Measurements from ENCODE around the gene MED28.

The MED28 gene

DNA sequence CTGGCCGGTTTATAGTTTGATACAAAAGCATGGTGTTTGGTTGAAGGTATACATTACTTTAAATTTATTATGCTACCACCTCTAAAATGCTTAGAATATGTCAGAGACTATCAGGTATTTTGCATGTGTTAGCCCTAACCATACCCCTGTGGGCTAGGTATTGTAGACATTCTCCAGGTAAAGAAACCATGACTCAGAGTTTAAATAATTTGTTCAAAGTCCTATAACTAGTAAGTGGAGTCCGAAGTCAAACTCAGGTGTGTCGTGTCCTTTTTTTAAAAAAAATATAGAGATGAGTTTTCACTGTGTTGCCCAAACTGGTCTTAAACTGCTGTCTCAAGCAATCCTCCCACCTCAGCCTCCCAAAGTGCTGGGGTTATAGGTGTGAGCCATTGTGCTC is 25.1 kb upstream of the MED28 start:
- Mint-ChIP-seq H3K4me1 (ENCODE audit: low read depth) (peaks cover 12% of the 10 kb centered on the region), H3K27me3 (no peaks in the 10 kb centered on the region), H3K4me3 (no peak overlapping the region), H3K9me3 (no peaks in the 10 kb centered on the region), H3K36me3 (ENCODE audit: low read depth) (peaks cover 80% of the 10 kb centered on the region), H3K27ac (no peak overlapping the region)

DNA sequence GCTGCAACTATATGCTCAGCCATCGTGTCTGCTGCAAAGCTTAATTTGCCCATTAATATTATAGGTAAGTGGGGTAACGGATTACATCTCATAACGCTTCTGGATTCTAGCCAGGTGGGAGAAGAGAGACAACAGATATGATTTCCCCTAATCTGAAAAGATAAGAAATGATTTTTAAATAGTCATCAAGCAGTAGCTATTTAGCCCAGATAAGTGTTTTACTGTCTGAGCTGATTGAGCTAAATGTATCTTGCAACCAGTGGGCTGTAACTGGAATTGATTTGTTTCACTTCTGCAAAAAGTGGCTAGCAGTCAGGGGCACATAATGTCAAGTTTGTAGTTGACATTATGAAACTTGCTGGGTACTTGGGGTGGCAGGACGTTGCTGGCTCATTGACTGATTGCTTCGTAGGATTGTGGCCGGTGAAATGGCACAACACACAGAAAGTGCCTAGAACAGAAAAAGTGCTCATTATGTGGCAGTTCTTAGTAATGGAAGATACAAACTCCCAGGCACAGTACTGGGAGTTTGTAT is 18.9 kb upstream of the MED28 start:
- no peaks in the 10 kb centered on the region for H3K27me3 Mint-ChIP-seq
- no peak overlapping the region for H3K4me3 Mint-ChIP-seq
- peaks cover 78% of the 10 kb centered on the region for H3K36me3 Mint-ChIP-seq (ENCODE audit: low read depth)
- no peaks in the 10 kb centered on the region for H3K9me3 Mint-ChIP-seq
- no peak overlapping the region for H3K27ac Mint-ChIP-seq
- H3K4me1 Mint-ChIP-seq (ENCODE audit: low read depth): peaks cover 20% of the 10 kb centered on the region

DNA sequence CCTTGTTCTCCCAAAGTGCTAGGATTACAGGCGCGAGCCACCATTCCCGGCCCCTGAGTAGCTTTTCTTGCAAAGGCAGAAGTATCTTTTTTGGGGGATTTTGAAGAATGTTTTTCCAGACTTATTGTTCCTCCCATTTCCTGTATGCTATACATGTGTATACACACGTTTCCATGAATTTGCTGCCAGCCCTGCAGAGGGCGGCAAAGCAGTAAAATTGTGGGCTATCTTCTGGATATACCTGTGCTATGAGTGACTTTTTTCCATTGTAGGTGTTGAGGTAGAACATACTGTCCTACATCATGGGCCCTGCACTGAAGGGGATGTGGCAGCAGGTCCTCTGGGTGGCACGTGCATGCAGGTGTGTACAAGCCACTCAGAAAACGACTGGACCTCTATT is 16.9 kb upstream of the MED28 start:
- peaks cover 10% of the 10 kb centered on the region for H3K4me1 Mint-ChIP-seq (ENCODE audit: low read depth)

DNA sequence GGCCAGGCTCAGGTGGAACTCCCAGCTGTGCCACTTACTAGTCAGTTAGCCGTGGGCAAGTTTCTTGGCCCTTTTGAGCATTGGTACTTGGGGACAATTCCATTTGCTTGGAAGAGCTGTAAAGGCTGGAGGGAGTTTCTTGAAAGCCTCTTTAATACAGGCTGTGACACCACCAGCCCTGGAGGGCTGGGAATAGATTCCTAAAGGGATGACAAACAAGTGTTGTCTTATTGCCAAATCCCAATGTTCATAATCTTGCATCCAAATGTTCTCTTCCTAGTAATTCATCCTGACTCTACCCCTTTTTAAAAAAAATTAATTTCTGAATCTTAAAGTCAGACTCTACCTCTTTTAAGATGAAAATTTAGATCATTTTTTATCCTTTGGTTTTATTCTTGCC is 14.6 kb upstream of the MED28 start:
- no peak overlapping the region for H3K27ac Mint-ChIP-seq
- H3K36me3 Mint-ChIP-seq (ENCODE audit: low read depth): peaks cover 65% of the 10 kb centered on the region
- H3K27me3 Mint-ChIP-seq: no peaks in the 10 kb centered on the region
- no peak overlapping the region for H3K4me3 Mint-ChIP-seq
- H3K4me1 Mint-ChIP-seq (ENCODE audit: low read depth): peaks cover 7% of the 10 kb centered on the region
- H3K9me3 Mint-ChIP-seq: no peaks in the 10 kb centered on the region

More for the DNA sequence above, 16.9 kb upstream of the MED28 start:
- Mint-ChIP-seq H3K36me3 (ENCODE audit: low read depth) (peaks cover 78% of the 10 kb centered on the region), H3K27ac (no peak overlapping the region), H3K4me3 (no peak overlapping the region), H3K27me3 (no peaks in the 10 kb centered on the region), H3K9me3 (no peaks in the 10 kb centered on the region)

DNA sequence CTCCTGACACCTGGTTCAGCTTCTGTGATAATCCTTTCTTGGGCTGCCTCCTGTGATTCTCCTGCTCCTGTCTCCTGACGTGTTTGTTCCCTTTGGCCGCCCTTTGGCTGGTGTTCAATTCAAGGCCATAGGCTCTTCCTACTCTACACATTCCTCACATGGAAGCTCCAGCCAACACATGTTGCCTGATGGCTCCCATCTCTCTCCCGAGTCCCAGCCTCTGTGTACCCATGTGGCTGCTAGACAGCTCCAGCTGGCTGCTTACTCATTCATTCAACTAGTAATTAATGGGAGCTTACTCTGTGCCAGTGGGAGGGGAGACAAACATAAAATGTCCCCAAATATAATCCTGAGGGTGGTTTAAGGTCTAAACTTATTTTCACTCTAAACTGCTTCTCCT is 9.2 kb upstream of the MED28 start:
- H3K36me3 Mint-ChIP-seq (ENCODE audit: low read depth): peaks cover 49% of the 10 kb centered on the region
- H3K27ac Mint-ChIP-seq: no peak overlapping the region
- no peaks in the 10 kb centered on the region for H3K4me1 Mint-ChIP-seq (ENCODE audit: low read depth)
- H3K9me3 Mint-ChIP-seq: no peaks in the 10 kb centered on the region
- no peak overlapping the region for H3K4me3 Mint-ChIP-seq
- H3K27me3 Mint-ChIP-seq: no peaks in the 10 kb centered on the region

DNA sequence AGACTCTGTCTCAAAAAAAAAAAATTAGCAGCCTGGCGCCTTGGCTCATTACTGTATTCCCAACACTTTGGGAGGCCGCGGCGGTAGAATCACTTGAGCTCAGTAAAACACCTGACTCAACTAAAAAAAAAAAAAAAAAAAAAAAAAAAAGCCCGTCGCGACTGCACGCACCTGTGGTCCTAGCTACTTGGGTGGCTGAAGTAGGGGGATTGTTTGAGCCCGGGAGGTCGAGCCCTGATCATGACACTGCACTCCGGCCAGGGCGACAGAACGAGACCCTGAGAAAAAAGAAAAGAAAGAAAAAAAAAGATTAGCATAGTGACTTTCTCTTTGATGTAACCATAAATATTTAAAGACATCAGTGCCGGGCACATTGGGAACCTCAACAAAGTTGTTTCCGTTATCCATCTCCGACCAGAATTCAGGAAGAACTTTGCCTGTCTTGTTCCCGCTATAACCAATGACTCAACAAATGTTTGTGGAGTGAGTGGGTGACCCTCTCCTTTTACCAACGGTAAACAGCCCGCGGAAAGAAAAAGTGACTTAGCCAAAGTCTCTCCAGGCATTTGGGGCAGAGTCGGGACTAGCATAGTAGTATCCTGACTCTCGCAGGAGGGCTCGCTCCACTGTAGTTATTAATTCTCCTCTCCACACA is 553 bp upstream of the MED28 start:
- no peaks in the 10 kb centered on the region for H3K9me3 Mint-ChIP-seq
- peak overlapping the region; percentile 100 for H3K4me3 Mint-ChIP-seq
- peaks cover 35% of the 10 kb centered on the region for H3K4me1 Mint-ChIP-seq (ENCODE audit: low read depth)
- no peaks in the 10 kb centered on the region for H3K27me3 Mint-ChIP-seq
- H3K27ac Mint-ChIP-seq: peak overlapping the region; percentile 99
- peaks cover 33% of the 10 kb centered on the region for H3K36me3 Mint-ChIP-seq (ENCODE audit: low read depth)

DNA sequence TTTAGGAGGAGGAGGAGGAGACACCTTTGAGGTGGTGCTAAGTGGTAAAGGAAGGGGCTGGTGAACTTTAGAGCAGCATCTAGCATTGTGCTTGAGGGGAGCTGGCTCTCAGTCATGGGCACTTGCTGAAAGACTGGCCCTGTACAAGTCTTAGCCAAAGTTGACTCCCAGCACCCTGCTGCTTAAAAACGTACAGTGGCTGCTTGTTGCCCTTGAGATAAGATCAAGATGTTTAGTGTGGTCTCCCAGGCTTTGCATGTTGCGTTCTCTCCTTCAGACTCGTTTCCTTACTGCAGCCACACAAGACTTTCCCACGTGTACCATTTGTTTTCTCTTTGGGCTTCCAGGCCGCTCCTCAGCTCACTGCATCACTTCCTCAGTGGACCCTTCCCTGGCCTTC is 1.8 kb downstream of the MED28 start:
- Mint-ChIP-seq H3K4me3 (peak overlapping the region; percentile 82), H3K27me3 (no peaks in the 10 kb centered on the region), H3K27ac (peak overlapping the region; percentile 80), H3K36me3 (ENCODE audit: low read depth) (peaks cover 44% of the 10 kb centered on the region), H3K9me3 (no peaks in the 10 kb centered on the region), H3K4me1 (ENCODE audit: low read depth) (peaks cover 40% of the 10 kb centered on the region)

DNA sequence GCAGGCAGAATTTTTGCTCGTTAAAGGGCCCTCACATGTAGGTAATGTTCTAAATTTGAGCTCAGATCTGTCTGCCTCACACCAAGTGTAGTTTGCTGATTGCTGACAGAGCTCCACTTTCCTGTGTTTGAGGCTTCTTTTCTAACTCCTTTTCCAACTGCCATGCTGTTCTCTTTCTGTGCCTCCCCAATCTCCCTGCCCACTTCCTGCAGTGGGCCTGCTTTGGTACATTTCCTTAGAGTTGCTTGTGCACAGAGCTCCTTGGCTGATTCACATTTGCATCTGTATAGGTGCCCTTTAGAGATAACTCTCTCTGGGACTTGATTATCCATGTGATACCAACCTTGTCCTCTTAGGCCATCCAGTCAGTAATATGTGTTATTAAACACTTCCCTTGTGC is 4.5 kb downstream of the MED28 start:
- Mint-ChIP-seq H3K27ac (peak overlapping the region; percentile 77), H3K4me1 (ENCODE audit: low read depth) (peaks cover 43% of the 10 kb centered on the region), H3K4me3 (peak overlapping the region; percentile 50)

DNA sequence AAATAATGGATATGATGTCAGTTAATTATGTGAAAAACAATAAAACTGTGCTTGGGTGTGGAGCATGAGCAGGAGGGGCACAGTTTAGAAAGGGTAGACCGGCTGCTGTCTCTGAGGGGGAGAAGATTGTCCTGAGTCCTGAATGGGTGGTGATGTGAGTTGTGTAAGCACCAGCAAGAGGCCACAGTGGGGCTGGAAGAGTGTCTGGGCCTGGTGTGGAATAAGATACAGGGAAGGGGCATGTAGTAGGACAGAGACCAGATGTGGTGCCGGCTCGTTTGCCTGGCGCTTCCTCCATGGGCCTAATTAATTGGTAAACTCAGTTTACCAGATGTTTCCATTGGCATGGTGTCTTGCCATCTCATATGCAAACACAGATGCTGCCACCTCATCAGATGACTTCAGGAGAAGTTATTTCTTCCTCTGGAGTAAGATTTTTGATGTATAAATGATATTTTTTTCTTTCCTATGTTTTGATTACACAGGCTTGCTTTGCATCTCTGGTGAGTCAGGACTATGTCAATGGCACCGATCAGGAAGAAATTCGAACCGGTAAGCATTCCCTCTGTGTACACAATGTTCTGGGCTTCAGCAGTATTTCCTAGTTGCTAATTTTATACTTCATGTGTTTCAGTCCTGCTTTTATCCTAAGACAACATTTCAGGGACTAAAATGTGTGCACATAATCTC is 5.1 kb downstream of the MED28 start:
- Mint-ChIP-seq H3K4me3 (no peak overlapping the region), H3K27me3 (no peaks in the 10 kb centered on the region), H3K27ac (peak overlapping the region; percentile 77), H3K9me3 (no peaks in the 10 kb centered on the region), H3K36me3 (ENCODE audit: low read depth) (peaks cover 69% of the 10 kb centered on the region), H3K4me1 (ENCODE audit: low read depth) (peaks cover 36% of the 10 kb centered on the region)

More for the DNA sequence above, 4.5 kb downstream of the MED28 start:
- H3K27me3 Mint-ChIP-seq: no peaks in the 10 kb centered on the region
- no peaks in the 10 kb centered on the region for H3K9me3 Mint-ChIP-seq
- peaks cover 67% of the 10 kb centered on the region for H3K36me3 Mint-ChIP-seq (ENCODE audit: low read depth)

DNA sequence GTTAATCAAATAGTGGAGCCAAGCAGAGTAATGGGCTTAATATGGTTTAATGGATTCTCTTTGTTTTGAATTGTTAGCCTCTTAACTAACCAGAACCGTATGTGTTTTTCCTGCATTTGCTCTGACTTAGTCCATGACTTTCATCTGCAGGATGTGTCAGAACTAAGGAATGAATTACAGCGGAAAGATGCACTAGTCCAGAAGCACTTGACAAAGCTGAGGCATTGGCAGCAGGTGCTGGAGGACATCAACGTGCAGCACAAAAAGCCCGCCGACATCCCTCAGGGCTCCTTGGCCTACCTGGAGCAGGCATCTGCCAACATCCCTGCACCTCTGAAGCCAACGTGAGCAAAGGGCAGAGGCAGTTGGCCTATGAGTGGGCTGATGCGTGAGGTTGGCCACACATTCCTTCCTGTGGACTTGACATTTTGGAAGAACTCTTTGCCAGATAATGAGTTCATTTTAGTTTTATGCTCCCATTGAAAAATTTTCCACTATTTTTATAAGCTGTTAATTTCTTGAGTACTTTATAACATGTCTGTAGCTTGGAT is 9.1 kb downstream of the MED28 start:
- H3K27me3 Mint-ChIP-seq: no peaks in the 10 kb centered on the region
- H3K4me1 Mint-ChIP-seq (ENCODE audit: low read depth): peaks cover 12% of the 10 kb centered on the region
- H3K9me3 Mint-ChIP-seq: no peaks in the 10 kb centered on the region
- no peak overlapping the region for H3K4me3 Mint-ChIP-seq
- H3K27ac Mint-ChIP-seq: no peak overlapping the region
- H3K36me3 Mint-ChIP-seq (ENCODE audit: low read depth): peaks cover 82% of the 10 kb centered on the region

DNA sequence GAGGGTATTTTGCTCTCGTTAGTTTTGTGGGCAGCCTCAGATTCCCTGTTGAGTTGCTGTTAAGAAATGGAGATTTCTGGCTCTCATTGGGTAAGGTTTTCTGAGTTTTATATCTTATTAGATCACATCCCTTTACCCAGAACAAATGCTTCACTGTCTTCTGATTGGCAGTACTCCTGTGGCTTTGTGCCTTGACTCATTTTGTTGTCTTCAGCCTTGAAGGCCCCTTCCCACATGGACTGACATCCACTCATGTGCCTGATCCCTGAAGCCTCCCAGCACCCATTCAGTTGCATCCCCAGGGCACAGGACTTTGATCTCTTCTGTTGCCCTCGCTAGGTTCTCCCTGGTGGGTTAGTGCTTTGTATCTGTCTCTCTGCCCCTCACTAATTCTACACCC is 10.4 kb downstream of the MED28 start:
- H3K4me3 Mint-ChIP-seq: no peak overlapping the region
- H3K27me3 Mint-ChIP-seq: no peaks in the 10 kb centered on the region
- peaks cover 82% of the 10 kb centered on the region for H3K36me3 Mint-ChIP-seq (ENCODE audit: low read depth)
- H3K4me1 Mint-ChIP-seq (ENCODE audit: low read depth): peaks cover 3% of the 10 kb centered on the region
- H3K27ac Mint-ChIP-seq: no peak overlapping the region
- no peaks in the 10 kb centered on the region for H3K9me3 Mint-ChIP-seq

DNA sequence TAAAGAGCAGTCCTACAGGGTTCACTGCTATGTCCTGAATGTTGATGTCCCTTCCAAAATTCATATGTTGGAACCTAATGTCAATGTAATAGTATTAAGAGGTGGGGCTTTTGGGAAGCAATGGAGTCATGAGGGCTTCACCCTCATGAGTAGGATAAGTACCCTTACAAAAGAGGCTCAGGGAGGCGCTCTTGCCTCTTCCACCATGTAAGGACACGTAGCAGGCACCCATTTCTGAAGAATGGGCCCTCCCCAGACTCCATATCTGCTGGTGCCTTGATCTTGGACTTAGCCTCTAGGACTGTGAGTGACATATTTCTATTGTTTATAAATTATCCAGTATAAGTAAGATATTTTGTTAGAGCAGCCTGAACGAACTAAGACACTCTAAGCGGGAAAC is 15.8 kb downstream of the MED28 start:
- Mint-ChIP-seq H3K4me1 (ENCODE audit: low read depth) (no peaks in the 10 kb centered on the region), H3K27me3 (no peaks in the 10 kb centered on the region), H3K36me3 (ENCODE audit: low read depth) (peaks cover 80% of the 10 kb centered on the region), H3K27ac (no peak overlapping the region), H3K4me3 (no peak overlapping the region), H3K9me3 (no peaks in the 10 kb centered on the region)

DNA sequence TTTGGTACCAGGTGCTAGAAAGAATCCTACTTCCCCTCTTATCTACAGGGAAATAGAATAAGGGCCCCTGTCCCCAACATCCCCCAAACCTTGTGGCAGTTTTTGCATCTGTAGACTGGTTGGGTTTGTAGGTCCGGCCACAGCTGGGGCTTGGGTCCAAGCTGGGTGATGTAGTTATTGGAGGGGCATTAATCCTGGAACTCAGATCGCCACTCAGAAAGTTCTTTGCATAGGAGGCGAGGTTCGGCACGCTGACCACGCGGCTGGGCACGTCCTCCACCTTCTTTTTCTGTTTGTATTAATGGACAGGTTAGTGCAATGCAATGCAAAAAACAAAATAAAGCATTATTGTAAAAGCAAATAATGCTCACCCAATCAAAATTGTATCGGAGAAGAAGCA is 19.2 kb downstream of the MED28 start:
- H3K27me3 Mint-ChIP-seq: no peaks in the 10 kb centered on the region
- no peaks in the 10 kb centered on the region for H3K9me3 Mint-ChIP-seq
- peaks cover 53% of the 10 kb centered on the region for H3K36me3 Mint-ChIP-seq (ENCODE audit: low read depth)
- no peaks in the 10 kb centered on the region for H3K4me1 Mint-ChIP-seq (ENCODE audit: low read depth)
- no peak overlapping the region for H3K27ac Mint-ChIP-seq
- no peak overlapping the region for H3K4me3 Mint-ChIP-seq

DNA sequence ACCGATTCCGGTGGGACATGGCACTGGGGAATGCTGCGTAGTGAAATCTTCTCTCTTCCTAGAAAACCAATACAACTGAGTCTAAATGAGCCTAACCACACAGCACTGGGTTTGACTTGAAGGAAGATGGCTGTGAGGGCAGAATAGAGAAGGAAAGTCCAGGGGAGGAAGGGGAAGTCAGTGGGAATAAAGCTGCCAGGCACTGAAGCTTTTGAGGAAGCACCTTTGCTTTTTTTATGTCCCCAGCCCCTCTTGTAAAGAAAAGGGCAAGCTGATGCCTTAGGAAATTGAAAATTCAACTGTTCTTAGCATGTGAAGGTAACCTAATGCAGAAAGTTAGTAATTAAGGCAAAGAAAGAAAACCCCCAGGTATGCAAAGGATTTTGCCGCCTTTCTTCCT is 20.6 kb downstream of the MED28 start:
- peaks cover 39% of the 10 kb centered on the region for H3K36me3 Mint-ChIP-seq (ENCODE audit: low read depth)
- no peak overlapping the region for H3K27ac Mint-ChIP-seq
- no peaks in the 10 kb centered on the region for H3K9me3 Mint-ChIP-seq
- no peaks in the 10 kb centered on the region for H3K27me3 Mint-ChIP-seq
- H3K4me3 Mint-ChIP-seq: no peak overlapping the region
- no peaks in the 10 kb centered on the region for H3K4me1 Mint-ChIP-seq (ENCODE audit: low read depth)

DNA sequence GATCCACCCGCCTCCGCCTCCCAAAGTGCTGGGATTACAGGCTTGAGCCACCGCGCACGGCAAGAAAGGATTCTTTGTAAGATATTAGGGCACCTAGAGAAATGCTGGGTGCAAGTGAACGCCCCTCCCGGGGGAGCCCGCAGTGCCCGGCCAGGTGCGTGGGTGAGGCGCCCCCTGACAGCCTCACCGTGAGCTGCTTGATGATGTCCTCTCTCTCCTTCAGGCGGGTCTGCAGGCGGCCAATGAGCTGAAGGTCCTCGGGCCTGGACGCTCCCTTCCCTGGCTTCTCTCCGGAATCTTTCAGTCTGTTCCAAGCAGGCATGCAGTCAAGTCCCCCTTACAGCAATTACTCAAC is 21.9 kb downstream of the MED28 start:
- Mint-ChIP-seq H3K4me3 (no peak overlapping the region), H3K36me3 (ENCODE audit: low read depth) (peaks cover 30% of the 10 kb centered on the region), H3K27ac (no peak overlapping the region), H3K9me3 (no peaks in the 10 kb centered on the region), H3K4me1 (ENCODE audit: low read depth) (no peaks in the 10 kb centered on the region), H3K27me3 (no peaks in the 10 kb centered on the region)

All from stimulated activated naive CD8-positive, alpha-beta T cell treated with anti-CD3 and anti-CD28 coated beads, Interleukin-15, Interleukin-2, amounts not matched to agents 100 ng/mL and 50 ng/mL, for 24 hours (primary cell).